Measurements from ENCODE around the gene KASH5.
"Not testable (repeated sequence)": the region's sequence is repeated elsewhere in the genome, so short reads cannot be mapped to it uniquely, and the experiment has no call there.

KASH5 gene

DNA sequence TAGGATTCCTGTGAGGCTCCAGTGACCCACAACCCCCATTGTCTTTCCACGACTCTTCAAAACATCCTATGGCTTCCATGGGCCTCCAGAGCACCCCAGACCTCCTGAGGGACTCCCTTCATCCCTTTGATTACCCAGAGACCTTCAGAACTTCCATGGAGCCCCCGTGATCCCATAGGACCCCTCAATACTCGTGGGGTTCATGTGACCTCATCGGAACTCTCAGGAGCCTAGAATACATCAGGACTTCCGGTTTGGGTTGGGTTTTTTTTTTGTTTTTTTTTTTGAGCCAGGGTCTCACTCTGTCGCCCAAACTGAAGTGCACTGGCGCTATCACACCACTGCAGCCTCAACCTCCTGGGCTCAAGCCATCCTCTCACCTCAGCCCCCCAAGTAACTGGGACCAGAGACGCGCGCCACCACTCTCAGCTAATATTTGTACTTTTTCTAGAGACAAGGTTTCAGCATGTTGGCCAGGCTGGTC lies 65.8 kb downstream of the KASH5 start:
- H3K27ac Mint-ChIP-seq: peak overlapping the region; percentile 99
- peaks cover 46% of the 10 kb centered on the region for H3K4me1 Mint-ChIP-seq
- peak overlapping the region; percentile 93 for H3K4me3 Mint-ChIP-seq
- TF ChIP-seq, protein P1, sequence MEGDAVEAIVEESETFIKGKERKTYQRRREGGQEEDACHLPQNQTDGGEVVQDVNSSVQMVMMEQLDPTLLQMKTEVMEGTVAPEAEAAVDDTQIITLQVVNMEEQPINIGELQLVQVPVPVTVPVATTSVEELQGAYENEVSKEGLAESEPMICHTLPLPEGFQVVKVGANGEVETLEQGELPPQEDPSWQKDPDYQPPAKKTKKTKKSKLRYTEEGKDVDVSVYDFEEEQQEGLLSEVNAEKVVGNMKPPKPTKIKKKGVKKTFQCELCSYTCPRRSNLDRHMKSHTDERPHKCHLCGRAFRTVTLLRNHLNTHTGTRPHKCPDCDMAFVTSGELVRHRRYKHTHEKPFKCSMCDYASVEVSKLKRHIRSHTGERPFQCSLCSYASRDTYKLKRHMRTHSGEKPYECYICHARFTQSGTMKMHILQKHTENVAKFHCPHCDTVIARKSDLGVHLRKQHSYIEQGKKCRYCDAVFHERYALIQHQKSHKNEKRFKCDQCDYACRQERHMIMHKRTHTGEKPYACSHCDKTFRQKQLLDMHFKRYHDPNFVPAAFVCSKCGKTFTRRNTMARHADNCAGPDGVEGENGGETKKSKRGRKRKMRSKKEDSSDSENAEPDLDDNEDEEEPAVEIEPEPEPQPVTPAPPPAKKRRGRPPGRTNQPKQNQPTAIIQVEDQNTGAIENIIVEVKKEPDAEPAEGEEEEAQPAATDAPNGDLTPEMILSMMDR (IDR thresholded peaks at IDR 0.05): no peak
- DNase-seq: no peak
- H3K9me3 Mint-ChIP-seq: no peaks in the 10 kb centered on the region
- H3K27me3 Mint-ChIP-seq (ENCODE audit: low read depth, poor library complexity): peaks cover 7% of the 10 kb centered on the region
- peaks cover 38% of the 10 kb centered on the region for H3K36me3 Mint-ChIP-seq (ENCODE audit: low read depth)

DNA sequence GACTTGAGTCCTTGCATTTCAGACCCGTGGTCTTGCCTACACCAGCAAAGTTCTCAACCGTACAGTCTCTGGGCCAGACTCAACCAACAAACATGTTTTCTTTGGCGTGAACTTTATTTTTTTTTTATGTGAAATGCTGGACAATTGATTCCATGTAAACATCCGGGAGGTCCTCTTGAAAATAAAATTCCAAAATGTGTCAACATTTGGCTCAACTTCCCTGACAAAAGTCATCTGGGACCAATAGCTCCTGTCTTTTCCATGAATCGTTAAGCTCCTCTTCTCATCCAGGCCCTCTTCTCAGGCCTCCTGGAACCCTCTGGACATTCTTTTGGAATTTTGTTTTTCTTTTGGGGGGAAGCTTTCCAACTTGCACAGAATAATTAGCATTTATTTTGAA lies 67.7 kb downstream of the KASH5 start:
- DNase-seq: no peak
- Mint-ChIP-seq H3K27me3 (ENCODE audit: low read depth, poor library complexity) (peaks cover 7% of the 10 kb centered on the region), H3K9me3 (no peaks in the 10 kb centered on the region), H3K27ac (peak overlapping the region; percentile 62), H3K4me3 (peak overlapping the region; percentile 8), H3K4me1 (peaks cover 28% of the 10 kb centered on the region), H3K36me3 (ENCODE audit: low read depth) (peaks cover 27% of the 10 kb centered on the region)
- TF ChIP-seq, protein P1 (IDR thresholded peaks at IDR 0.05): no peak

- H3K27me3 Mint-ChIP-seq (ENCODE audit: low read depth, poor library complexity): peaks cover 7% of the 10 kb centered on the region
- TF ChIP-seq, protein P1 (IDR thresholded peaks at IDR 0.05): no peak
- H3K4me1 Mint-ChIP-seq: peaks cover 23% of the 10 kb centered on the region
- H3K27ac Mint-ChIP-seq: peak overlapping the region; percentile 62
- no peaks in the 10 kb centered on the region for H3K9me3 Mint-ChIP-seq
- H3K4me3 Mint-ChIP-seq: peak overlapping the region; percentile 8
- no peak for DNase-seq
- peaks cover 26% of the 10 kb centered on the region for H3K36me3 Mint-ChIP-seq (ENCODE audit: low read depth)
These were observed 68.3 kb downstream of the KASH5 start for GRCh38 chr19:49456326-49456725.

DNA sequence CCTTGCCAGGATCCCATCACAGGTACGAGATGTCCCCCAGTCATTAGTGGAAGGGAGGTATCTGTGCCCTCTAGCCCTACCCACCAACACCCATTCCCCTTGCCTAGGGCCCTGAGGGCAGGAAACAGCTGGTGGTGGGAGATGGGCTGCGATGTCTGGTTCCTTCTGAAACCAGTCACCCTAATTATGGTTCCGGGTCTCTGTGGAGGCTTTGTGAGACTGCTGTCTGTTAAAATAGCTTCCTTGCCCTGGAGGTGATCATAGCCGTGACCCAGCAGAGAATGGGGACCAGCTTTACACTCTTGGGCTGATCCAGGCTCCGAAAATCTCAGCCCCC lies 70.5 kb downstream of the KASH5 start:
- no peak for DNase-seq
- peaks cover 15% of the 10 kb centered on the region for H3K4me1 Mint-ChIP-seq
- TF ChIP-seq, protein P1 (IDR thresholded peaks at IDR 0.05): no peak
- no peak overlapping the region for H3K4me3 Mint-ChIP-seq
- H3K27ac Mint-ChIP-seq: no peak overlapping the region
- H3K27me3 Mint-ChIP-seq (ENCODE audit: low read depth, poor library complexity): peaks cover 3% of the 10 kb centered on the region
- no peaks in the 10 kb centered on the region for H3K9me3 Mint-ChIP-seq
- peaks cover 27% of the 10 kb centered on the region for H3K36me3 Mint-ChIP-seq (ENCODE audit: low read depth)

DNA sequence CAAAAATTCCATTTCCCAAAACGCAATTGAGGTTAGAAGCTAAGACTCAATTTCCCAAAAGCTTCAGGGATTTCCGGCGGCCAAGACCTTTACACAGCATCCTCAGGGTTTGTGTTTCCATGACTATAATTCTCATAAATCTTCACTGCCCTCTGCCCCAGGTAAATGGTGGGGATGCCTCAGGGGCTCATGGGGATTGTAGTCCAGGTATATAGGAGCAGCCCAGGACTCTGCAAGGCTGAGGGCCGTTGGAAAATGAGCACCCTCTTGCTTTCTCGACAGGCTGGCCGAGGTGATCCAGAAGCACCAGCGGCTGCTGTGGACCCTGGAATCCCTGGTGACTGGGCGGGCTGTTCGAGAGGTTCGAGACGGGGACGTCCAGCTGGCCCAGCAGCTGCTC lies 71.3 kb downstream of the KASH5 start:
- H3K4me1 Mint-ChIP-seq: peaks cover 6% of the 10 kb centered on the region
- H3K4me3 Mint-ChIP-seq: no peak overlapping the region
- no peaks in the 10 kb centered on the region for H3K27me3 Mint-ChIP-seq (ENCODE audit: low read depth, poor library complexity)
- H3K36me3 Mint-ChIP-seq (ENCODE audit: low read depth): peaks cover 27% of the 10 kb centered on the region
- no peak for DNase-seq
- TF ChIP-seq, protein P1 (IDR thresholded peaks at IDR 0.05): no peak
- no peaks in the 10 kb centered on the region for H3K9me3 Mint-ChIP-seq
- no peak overlapping the region for H3K27ac Mint-ChIP-seq

GRCh38 chr19:49461130-49461529 lies 73.1 kb downstream of the KASH5 start:
- H3K4me3 Mint-ChIP-seq; DNase-seq; H3K4me1 Mint-ChIP-seq; H3K9me3 Mint-ChIP-seq; H3K27ac Mint-ChIP-seq; H3K27me3 Mint-ChIP-seq (ENCODE audit: low read depth, poor library complexity): not testable (repeated sequence)
- H3K36me3 Mint-ChIP-seq (ENCODE audit: low read depth): peaks cover 23% of the 10 kb centered on the region
